AG08396 (cell line): ENCODE results near the gene AGT.
"Not testable (repeated sequence)": the region's sequence is repeated elsewhere in the genome, so short reads cannot be mapped to it uniquely, and the experiment has no call there.

ENCODE experiments used
- DNase-seq: peaks from one replicate; pipeline ENCODE4 v3.0.0; 2012; ENCODE audit warnings: low spot score, mixed read lengths

Gene AGT

DNA sequence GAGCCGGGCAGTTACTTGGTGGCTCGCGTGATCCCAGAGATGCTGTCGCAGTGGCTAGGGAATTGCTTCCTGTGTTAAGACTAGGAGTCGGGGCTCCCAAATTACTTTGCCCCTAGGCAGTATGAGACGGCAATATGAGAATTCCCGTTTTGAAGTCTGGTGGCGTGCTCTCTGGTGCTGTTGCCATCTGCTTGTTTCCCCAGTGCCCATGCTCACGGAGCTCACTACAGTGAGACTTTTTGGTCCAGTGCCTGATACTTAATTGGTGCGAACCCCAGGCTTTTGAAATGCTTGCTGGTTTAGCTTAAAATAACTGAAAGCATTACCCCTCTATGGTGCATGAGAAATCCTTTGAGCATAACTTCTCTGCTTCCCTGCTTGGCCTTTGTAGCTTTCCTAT lies 22.3 kb downstream of the AGT start:
- no peak for DNase-seq

- no peak for DNase-seq
These were observed 23.8 kb downstream of the AGT start for GRCh38 chr1:230690101-230690500.

DNA sequence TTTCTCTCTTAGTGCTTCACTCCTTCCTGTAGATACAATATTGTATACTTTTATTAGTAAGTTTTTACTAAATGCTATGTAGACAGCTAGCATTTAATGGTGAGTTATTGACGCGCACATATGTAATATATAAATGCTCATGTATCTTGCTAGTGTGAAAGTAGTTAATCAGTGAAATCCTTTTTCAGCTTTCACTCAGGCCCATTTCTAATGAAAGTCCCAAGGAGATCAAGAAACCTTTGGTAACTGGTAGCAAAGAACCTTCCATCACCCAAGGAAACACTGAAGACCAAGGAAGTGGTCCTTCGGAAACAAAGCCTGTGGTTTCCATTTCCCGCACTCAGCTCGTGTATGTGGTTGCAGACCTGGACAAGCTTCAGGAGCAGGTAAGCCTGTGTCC lies 27.2 kb downstream of the AGT start:
- no peak for DNase-seq

GRCh38 chr1:230684998-230685397 lies 28.9 kb downstream of the AGT start:
- no peak for DNase-seq

- DNase-seq: no peak
These were observed 29.8 kb downstream of the AGT start for GRCh38 chr1:230684146-230684545.

DNA sequence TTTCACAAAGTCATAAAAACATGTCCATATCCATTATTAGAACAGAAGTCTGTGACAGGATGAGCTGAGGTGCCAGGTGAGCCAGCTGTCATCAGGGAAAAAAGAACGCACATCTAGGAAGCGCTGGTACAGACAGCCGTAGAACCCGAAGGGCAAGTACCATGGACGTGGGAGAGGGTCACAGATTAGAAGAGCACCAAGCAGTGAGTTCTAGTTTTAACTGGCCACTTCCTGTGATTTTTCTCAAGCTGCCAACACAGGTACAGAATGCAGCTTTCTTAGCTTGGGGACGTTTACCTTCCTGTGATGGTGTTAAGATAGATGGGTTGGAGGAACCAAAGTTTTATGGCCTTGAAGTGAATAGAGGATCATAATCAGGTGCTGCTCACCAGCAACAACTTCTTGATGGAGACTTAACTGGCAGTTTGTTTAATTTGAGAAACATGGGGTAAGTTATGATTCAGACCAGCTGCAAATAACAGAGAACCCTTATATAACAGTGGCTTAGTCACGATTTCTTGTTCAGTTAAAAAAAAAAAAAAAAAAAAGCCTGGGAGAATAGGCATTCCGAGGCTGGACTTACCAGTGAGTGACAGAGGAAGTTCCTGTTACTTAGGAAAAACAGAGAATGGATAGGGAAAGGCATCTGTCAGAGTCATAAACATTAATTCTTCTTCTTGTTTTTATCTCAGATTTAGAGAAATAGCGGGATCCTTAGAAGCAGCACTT lies 30.9 kb downstream of the AGT start:
- DNase-seq: peak; percentile 66

DNA sequence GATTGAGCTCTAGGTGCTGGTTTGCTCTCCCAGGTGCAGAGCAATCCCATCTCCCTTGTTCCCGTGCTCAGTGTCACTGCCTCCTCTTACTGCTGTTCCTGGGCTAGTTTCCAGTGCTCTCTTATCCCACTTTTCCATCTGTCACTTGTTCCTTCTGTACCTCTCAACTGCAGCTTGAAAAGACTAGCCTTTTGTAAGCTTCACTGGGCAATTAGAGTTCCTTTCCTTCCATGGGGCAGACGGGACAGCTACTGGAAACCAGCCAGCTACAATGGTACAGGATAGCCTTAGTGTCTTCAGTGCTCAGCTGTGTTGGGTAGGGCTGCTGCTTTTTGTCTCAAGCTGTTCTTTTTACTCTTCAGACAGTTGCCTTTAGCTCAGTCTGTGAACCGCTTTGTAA lies 31.6 kb downstream of the AGT start:
- no peak for DNase-seq

GRCh38 chr1:230681599-230681998 lies 32.3 kb downstream of the AGT start:
- DNase-seq: peak; percentile 61

DNA sequence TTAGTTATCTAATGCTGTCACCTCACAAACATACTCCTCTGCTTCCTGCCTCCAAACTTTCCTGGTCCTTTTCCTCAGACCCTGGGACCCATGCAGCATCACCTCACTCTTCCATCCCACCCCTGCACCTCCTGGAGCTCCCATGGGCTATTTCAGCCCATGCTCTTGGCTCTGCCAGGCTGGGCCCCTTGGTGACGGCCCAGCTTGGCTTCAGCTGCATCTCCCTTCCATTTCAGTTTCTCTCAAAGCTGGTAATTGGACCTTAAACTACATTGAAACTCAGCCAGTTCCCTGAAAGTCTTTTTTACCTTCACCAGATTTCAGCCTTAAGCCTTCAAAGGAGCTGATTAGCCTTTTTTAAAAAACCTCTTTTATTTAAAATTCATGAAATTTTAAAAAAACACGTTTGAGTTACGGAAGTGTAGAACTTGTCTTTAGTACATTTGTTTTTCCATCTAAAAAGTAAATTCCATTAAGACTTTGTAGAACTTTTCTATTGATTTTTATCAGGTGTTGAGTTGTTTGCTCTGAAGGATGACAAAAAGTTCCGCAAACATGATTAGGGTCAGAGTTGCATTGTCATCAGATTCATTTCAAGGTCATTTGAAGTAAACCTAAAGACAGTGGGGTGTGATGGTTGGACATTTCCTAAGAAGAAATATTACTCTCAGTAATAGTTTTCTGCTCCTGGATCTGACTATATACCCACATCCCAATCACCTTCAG lies 33.5 kb downstream of the AGT start:
- no peak for DNase-seq

GRCh38 chr1:230679825-230680224 lies 34.1 kb downstream of the AGT start:
- DNase-seq: no peak

- no peak for DNase-seq
These were observed 34.7 kb downstream of the AGT start for GRCh38 chr1:230679192-230679591.

DNA sequence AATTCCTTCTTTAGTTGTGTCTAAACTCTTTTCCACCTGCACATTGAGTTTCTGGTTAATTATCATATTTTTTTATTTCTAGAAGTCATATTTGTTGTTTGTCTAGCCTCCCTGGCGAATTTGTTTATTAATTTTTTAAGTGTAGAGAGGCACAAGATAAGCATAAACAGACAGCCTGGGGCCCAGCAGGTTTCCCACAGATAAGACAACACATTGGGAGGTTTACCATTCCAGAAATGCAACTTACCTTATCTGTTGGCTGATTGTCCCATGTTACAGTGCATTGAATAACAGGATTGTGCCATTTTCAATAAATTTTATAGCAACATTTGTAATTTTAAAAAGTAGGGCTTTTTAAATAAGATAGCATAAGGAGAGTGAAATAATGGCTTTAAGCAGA lies 36.7 kb downstream of the AGT start:
- DNase-seq: no peak

- no peak for DNase-seq
These were observed 39.3 kb downstream of the AGT start for GRCh38 chr1:230674581-230674980.

GRCh38 chr1:230669543-230669942 lies 44.4 kb downstream of the AGT start:
- DNase-seq: no peak

DNA sequence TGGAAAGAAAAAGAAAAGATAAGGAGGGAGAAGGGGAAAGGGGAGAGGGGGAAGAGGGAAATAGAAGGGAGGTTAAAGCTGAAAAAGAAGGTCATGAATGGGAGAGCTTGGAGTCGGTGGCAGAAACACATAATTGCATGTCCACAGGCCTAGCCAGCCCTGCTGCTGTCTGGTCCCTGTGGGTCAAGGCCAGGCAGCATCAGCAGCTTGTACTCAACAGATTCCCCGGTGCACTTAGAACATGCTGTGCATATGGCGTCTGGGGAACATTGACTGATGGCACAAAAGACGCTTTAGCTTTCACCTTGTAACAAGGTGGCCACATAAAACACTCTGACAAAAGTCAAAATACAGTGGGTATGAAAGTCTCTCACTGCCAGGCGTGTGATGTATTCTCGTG lies 45.7 kb downstream of the AGT start:
- no peak for DNase-seq

DNA sequence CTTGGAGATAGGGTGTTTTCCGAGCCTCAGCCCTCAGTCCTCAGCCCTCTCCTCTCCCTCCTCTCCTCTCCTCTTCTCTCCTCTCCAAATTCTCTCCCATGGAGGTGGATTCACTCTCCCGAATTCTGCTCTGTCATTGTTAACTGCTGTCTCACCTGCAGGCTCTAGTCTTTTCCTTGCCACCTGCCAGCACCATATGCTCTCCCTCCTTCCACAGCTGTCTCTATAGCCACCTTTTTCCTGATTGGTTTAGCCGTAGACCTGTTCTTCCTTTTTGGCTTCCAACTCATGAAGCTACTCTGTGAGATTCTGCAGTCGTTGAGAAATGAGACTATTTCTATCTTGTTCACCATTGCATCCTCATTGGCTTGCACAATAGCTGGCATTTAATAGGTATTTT lies 51.9 kb downstream of the AGT start:
- DNase-seq: no peak

GRCh38 chr1:230658691-230659090 lies 55.2 kb downstream of the AGT start:
- no peak for DNase-seq

DNA sequence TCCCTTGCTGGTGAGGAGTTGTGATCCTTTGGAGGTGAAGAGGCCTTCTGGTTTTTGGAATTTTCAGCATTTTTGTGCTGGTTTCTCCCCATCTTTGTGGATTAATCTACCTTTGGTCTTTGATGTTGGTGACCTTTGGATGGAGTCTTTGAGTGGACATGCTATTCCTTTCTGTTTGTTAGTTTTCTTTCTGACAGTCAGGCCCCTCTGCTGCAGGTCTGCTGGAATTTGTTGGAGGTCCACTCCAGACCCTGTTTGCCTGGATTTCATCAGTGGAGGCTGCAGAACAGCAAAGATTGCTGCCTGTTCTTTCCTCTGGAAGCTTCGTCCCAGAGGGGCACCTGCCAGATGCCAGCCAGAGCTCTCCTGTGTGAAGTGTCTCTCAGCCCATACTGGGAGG lies 55.8 kb downstream of the AGT start:
- not testable (repeated sequence) for DNase-seq

DNA sequence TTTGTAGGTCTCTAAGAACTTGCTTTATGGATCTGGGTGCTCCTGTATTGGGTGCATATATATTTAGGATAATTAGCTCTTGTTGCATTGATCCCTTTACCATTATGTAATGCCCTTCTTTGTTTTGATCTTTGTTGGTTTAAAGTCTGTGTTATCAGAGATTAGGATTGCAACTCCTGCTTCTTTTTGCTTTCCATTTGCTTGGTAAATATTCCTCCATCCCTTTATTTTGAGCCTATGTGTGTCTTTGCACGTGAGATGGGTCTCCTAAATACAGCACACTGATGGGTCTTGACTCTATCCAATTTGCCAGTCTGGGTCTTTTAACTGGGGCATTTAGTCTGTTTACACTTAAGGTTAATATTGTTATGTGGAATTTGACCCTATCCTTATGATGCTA lies 57.2 kb downstream of the AGT start:
- not testable (repeated sequence) for DNase-seq
